K562 (cell line): ENCODE measurements around the gene RBM27.

Source experiments
- EP300 ChIP-seq: IDR thresholded peaks from 2 replicates; pipeline ENCODE4 v1.6.1; 2012; ENCODE audit warnings: low read length, improper control_type of control experiment
- KDM1A ChIP-seq, 2 experiments: fragments of 450-650 bp; IDR thresholded peaks; 2 replicates each; pipeline ENCODE4 v1.6.1; 2016; ENCODE audit warnings: mild to moderate bottlenecking in 2 of 2
- MEF2A ChIP-seq: IDR thresholded peaks from 2 replicates; pipeline ENCODE4 v1.6.1; 2011; ENCODE audit warnings: low read depth, mild to moderate bottlenecking, low read length, moderate library complexity; ENCODE audit not compliant: control insufficient read depth
- NRF1 ChIP-seq, 2 experiments: fragments of 450-650 bp; IDR thresholded peaks in 1 of 2; conservative IDR thresholded peaks in 1 of 2; 2 replicates each; pipeline ENCODE4 v1.6.1; 2014; ENCODE audit warnings: mild to moderate bottlenecking in 2 of 2
- SP2 ChIP-seq: IDR thresholded peaks from 2 replicates; pipeline ENCODE4 v1.6.1; 2011; ENCODE audit warnings: mild to moderate bottlenecking, low read depth, low read length, moderate library complexity; ENCODE audit not compliant: poor library complexity, severe bottlenecking; ENCODE audit errors: extremely low read depth
- SRF ChIP-seq, 2 experiments: fragments of 250-450, 450-650 bp in 1 of 2; sonication (Bioruptor Pico) in 1 of 2; sonication (generic) in 1 of 2; formaldehyde crosslinking; IDR thresholded peaks; 2 replicates each; pipeline versions ENCODE4 v1.5.0 to v1.5.1; 2020 to 2022; ENCODE audit warnings: mild to moderate bottlenecking in 1 of 2, missing genetic modification reagents in 1 of 2
- TAF1 ChIP-seq: IDR thresholded peaks from 2 replicates; pipeline ENCODE4 v1.6.1; 2011; ENCODE audit warnings: mild to moderate bottlenecking, low read length, moderate library complexity; ENCODE audit not compliant: insufficient read depth, control insufficient read depth, severe bottlenecking; ENCODE audit errors: extremely low read depth
- ZNF24 ChIP-seq: fragments of 450-650 bp; IDR thresholded peaks from 2 replicates; pipeline ENCODE4 v1.6.1; 2016
- TF ChIP-seq, protein P1 (sequence below), 3 experiments: IDR thresholded peaks in 2 of 3; conservative IDR thresholded peaks in 1 of 3; 2 replicates each; pipeline ENCODE4 v1.5.1; 2011 to 2012; ENCODE audit warnings: low read length in 3 of 3, mild to moderate bottlenecking in 3 of 3, control low read depth in 2 of 3, improper control_type of control experiment in 1 of 3, inconsistent platforms in 1 of 3, low read depth in 1 of 3, mixed read lengths in 1 of 3, moderate library complexity in 1 of 3; ENCODE audit not compliant: insufficient read depth in 2 of 3
- TF ChIP-seq, protein P2 (sequence below): sonication (generic); formaldehyde crosslinking; IDR thresholded peaks from 2 replicates; pipeline ENCODE4 v1.8.1; 2023; ENCODE audit warnings: mild to moderate bottlenecking, missing genetic modification reagents
- TF ChIP-seq, protein P3 (sequence below): sonication (generic); formaldehyde crosslinking; IDR thresholded peaks from 2 replicates; pipeline ENCODE4 v1.9.0; 2022; ENCODE audit warnings: mild to moderate bottlenecking, missing genetic modification reagents

DNA sequence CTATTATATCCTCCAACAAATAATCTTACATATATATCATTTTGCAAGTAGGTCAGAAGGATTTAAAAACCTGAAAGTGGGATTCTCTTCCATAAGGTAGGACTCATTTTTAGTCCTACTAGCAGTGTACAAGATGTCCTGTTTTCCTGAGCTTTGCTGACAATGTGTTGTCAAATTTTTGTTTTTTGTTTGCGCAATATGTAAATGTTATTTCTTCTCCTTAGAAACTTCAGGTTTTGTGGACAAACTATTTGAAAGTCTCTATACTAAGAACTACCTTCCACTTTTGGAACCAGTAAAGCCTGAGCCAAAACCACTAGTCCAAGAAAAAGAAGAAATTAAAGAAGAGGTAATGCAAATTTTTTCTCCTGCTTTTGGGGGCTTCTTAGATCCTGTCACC, 19.8 kb downstream of the RBM27 start:
- TF ChIP-seq, protein P1, sequence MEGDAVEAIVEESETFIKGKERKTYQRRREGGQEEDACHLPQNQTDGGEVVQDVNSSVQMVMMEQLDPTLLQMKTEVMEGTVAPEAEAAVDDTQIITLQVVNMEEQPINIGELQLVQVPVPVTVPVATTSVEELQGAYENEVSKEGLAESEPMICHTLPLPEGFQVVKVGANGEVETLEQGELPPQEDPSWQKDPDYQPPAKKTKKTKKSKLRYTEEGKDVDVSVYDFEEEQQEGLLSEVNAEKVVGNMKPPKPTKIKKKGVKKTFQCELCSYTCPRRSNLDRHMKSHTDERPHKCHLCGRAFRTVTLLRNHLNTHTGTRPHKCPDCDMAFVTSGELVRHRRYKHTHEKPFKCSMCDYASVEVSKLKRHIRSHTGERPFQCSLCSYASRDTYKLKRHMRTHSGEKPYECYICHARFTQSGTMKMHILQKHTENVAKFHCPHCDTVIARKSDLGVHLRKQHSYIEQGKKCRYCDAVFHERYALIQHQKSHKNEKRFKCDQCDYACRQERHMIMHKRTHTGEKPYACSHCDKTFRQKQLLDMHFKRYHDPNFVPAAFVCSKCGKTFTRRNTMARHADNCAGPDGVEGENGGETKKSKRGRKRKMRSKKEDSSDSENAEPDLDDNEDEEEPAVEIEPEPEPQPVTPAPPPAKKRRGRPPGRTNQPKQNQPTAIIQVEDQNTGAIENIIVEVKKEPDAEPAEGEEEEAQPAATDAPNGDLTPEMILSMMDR (IDR thresholded peaks at IDR 0.05 in 2 of 3, conservative IDR thresholded peaks at IDR 0.05 in 1 of 3; ENCODE audit: insufficient read depth in 2 of 3, low read depth in 1 of 3, low read length in 3 of 3): no peak
- TF ChIP-seq, protein P2, sequence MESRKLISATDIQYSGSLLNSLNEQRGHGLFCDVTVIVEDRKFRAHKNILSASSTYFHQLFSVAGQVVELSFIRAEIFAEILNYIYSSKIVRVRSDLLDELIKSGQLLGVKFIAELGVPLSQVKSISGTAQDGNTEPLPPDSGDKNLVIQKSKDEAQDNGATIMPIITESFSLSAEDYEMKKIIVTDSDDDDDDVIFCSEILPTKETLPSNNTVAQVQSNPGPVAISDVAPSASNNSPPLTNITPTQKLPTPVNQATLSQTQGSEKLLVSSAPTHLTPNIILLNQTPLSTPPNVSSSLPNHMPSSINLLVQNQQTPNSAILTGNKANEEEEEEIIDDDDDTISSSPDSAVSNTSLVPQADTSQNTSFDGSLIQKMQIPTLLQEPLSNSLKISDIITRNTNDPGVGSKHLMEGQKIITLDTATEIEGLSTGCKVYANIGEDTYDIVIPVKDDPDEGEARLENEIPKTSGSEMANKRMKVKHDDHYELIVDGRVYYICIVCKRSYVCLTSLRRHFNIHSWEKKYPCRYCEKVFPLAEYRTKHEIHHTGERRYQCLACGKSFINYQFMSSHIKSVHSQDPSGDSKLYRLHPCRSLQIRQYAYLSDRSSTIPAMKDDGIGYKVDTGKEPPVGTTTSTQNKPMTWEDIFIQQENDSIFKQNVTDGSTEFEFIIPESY (CRISPR knock-in tag): no peak
- TF ChIP-seq SRF (CRISPR knock-in tag; IDR thresholded peaks at IDR 0.05) (no peak), MEF2A (no peak), NRF1 (conservative IDR thresholded peaks at IDR 0.05 in 1 of 2, IDR thresholded peaks at IDR 0.05 in 1 of 2) (no peak), KDM1A (IDR thresholded peaks at IDR 0.05) (no peak), EP300 (no peak), SP2 (no peak), ZNF24 (no peak), TAF1 (no peak)
- TF ChIP-seq, protein P3, sequence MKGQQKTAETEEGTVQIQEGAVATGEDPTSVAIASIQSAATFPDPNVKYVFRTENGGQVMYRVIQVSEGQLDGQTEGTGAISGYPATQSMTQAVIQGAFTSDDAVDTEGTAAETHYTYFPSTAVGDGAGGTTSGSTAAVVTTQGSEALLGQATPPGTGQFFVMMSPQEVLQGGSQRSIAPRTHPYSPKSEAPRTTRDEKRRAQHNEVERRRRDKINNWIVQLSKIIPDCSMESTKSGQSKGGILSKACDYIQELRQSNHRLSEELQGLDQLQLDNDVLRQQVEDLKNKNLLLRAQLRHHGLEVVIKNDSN (CRISPR knock-in tag): no peak
